A549 (cell line): ENCODE results near the gene FKBP6. TPM values are rescaled to one million over a fixed set of nuclear protein-coding genes. Genes with fewer than 3 reads are reported as not detected.

Experiments
- ATAC-seq, 2 experiments: fragments of 200-7000 bp in 1 of 2; fragments of >200 bp in 1 of 2; cut with Nextera tagmentation in 1 of 2; cut with Tn5 transposase in 1 of 2; 3 replicates each; pipeline versions ENCODE4 v1.8.0 to v1.9.1; 2018 to 2020; ENCODE audit warnings: mild to moderate bottlenecking in 1 of 2, moderate library complexity in 1 of 2
- CTCF ChIA-PET: fragments of 300-600 bp; sonication (Branson Sonifier 250); formaldehyde crosslinking; extraction: SDS; loops from one replicate; lab custom pipeline; 2021; ENCODE audit warnings: antibody characterized with exemption, inconsistent platforms; lab: Yijun Ruan, JAX
- POLR2A ChIA-PET: fragments of 350-600 bp; formaldehyde crosslinking; extraction: SDS; loops from one replicate; lab custom pipeline; 2021; ENCODE audit warnings: antibody characterized with exemption, inconsistent platforms; lab: Yijun Ruan, JAX
- DNase-seq, 2 experiments: peaks; one replicate each; pipeline versions ENCODE4 v3.0.0 to v3.0.0-alpha.2; 2011 to 2016; ENCODE audit warnings: low read depth in 1 of 2, low spot score in 1 of 2
- FAIRE-seq: peaks from 2 replicates; lab custom pipeline; 2011; peaks lifted over from hg19 to GRCh38; lab: Jason Lieb, UNC
- H3K27ac ChIP-seq, 2 experiments: fragments of >200 bp; sonication (Bioruptor Twin); formaldehyde crosslinking; 3 replicates each; pipeline ENCODE4 v1.5.1; 2016 to 2017
- H3K4me1 ChIP-seq: fragments of >200 bp; sonication (Bioruptor Twin); formaldehyde crosslinking; 3 replicates; pipeline ENCODE4 v1.6.1; 2016
- H3K4me2 ChIP-seq: fragments of >200 bp; sonication (Bioruptor Twin); formaldehyde crosslinking; 3 replicates; pipeline ENCODE4 v1.6.1; 2016
- H3K4me3 ChIP-seq: fragments of >200 bp; sonication (Bioruptor Twin); formaldehyde crosslinking; 3 replicates; pipeline ENCODE4 v1.5.1; 2016
- H3K9me3 ChIP-seq: fragments of >200 bp; sonication (Bioruptor Twin); formaldehyde crosslinking; 3 replicates; pipeline ENCODE4 v1.6.1; 2016
- BCL3 ChIP-seq: fragments of >200 bp; sonication (Bioruptor Twin); formaldehyde crosslinking; IDR thresholded peaks from 3 replicates; pipeline ENCODE4 v1.6.1; 2016
- CHD2 ChIP-seq: fragments of 150-350 bp; IDR thresholded peaks from 2 replicates; pipeline ENCODE4 v1.6.1; 2014; ENCODE audit warnings: low read length; ENCODE audit not compliant: partially characterized antibody
- CTCF ChIP-seq: fragments of >200 bp; sonication (Bioruptor Twin); formaldehyde crosslinking; IDR thresholded peaks from 3 replicates; pipeline ENCODE4 v1.5.1; 2016
- E2F6 ChIP-seq: IDR thresholded peaks from 2 replicates; pipeline ENCODE4 v1.6.1; 2012; ENCODE audit warnings: low read depth, borderline replicate concordance
- EHF ChIP-seq: fragments of 250-450 bp; sonication (Bioruptor Pico); IDR thresholded peaks from 2 replicates; pipeline ENCODE4 v1.5.0; 2020; ENCODE audit warnings: mild to moderate bottlenecking
- HES2 ChIP-seq: fragments of >200 bp; sonication (Bioruptor Twin); formaldehyde crosslinking; IDR thresholded peaks from 2 replicates; pipeline ENCODE4 v1.6.1; 2016
- MAZ ChIP-seq: fragments of 150-350 bp; IDR thresholded peaks from 2 replicates; pipeline ENCODE4 v1.6.1; 2014; ENCODE audit warnings: antibody characterized with exemption, low read depth, low read length, borderline replicate concordance
- MYC ChIP-seq: IDR thresholded peaks from 2 replicates; pipeline ENCODE4 v1.6.1; 2012; ENCODE audit warnings: mild to moderate bottlenecking, inconsistent platforms, low read length, improper control_type of control experiment, borderline replicate concordance
- PHF8 ChIP-seq: fragments of 200-600 bp; sonication (generic); IDR thresholded peaks from 2 replicates; pipeline ENCODE4 v1.6.1; 2016; ENCODE audit warnings: low read depth, mild to moderate bottlenecking, antibody characterized with exemption, moderate library complexity, borderline replicate concordance
- RAD21 ChIP-seq, 2 experiments: fragments of >200 bp in 1 of 2; sonication (Bioruptor Twin) in 1 of 2; formaldehyde crosslinking in 1 of 2; IDR thresholded peaks in 1 of 2; conservative IDR thresholded peaks in 1 of 2; 2 replicates in 1 of 2; 3 replicates in 1 of 2; pipeline ENCODE4 v1.6.1; 2012 to 2018; ENCODE audit warnings: inconsistent platforms in 1 of 2
- RCOR1 ChIP-seq: fragments of 150-350 bp; IDR thresholded peaks from 2 replicates; pipeline ENCODE4 v1.6.1; 2014; ENCODE audit warnings: antibody characterized with exemption, low read length, low read depth
- RFX5 ChIP-seq: fragments of 450-650 bp; IDR thresholded peaks from 2 replicates; pipeline ENCODE4 v1.7.1; 2014; ENCODE audit warnings: antibody characterized with exemption, mild to moderate bottlenecking, moderate library complexity
- TP53 ChIP-seq: fragments of 250-450 bp; sonication (Bioruptor Pico); IDR thresholded peaks from 2 replicates; pipeline ENCODE4 v1.5.0; 2021; ENCODE audit warnings: mild to moderate bottlenecking, moderate library complexity
- USF2 ChIP-seq: fragments of 450-650 bp; IDR thresholded peaks from 2 replicates; pipeline ENCODE4 v1.6.1; 2014; ENCODE audit warnings: antibody characterized with exemption
- ZFP36 ChIP-seq: fragments of 450-650 bp; IDR thresholded peaks from 2 replicates; pipeline ENCODE4 v1.6.1; 2014; ENCODE audit warnings: borderline replicate concordance; ENCODE audit not compliant: partially characterized antibody
- ZSCAN20 ChIP-seq: fragments of 250-450 bp; sonication (Bioruptor Pico); IDR thresholded peaks from 2 replicates; pipeline ENCODE4 v1.8.0; 2022; ENCODE audit warnings: mild to moderate bottlenecking, moderate library complexity
- WGBS: methylation state at CpG from one replicate; pipeline ENCODE4 v1.1.6; 2017; ENCODE audit errors: missing lambda C conversion rate; 5-methylcytosine and 5-hydroxymethylcytosine counted together
- polyA plus RNA-seq, 4 experiments: library from polyadenylated mRNA; depleted of rRNA in 3 of 4; stranded (reverse); fragments of >200 nt; fragmentation: RNase III in 1 of 4; extraction: RNeasy Plus Mini Kit Qiagen cat#74134 plus additional on column Dnase treatment in 1 of 4; gene quantifications; 2 replicates in 3 of 4; 3 replicates in 1 of 4; pipeline ENCODE4 v1.2.3, GENCODE V29; 2011 to 2017

FKBP6 gene
- polyA plus RNA-seq, 2 of the 4 experiments (the other 2 are of a cell fraction), result 0.04 TPM; not detected in 1

GRCh38 chr7:73338321-73338720, 10.4 kb downstream of the FKBP6 start:
- no peak for DNase-seq
- no peak overlapping the region for H3K4me3 ChIP-seq
- TF ChIP-seq TP53 (CRISPR knock-in tag) (no peak), RAD21 (conservative IDR thresholded peaks at IDR 0.05 in 1 of 2, IDR thresholded peaks at IDR 0.05 in 1 of 2) (no peak), HES2 (no peak), RCOR1 (no peak), CHD2 (no peak), RFX5 (no peak), EHF (CRISPR knock-in tag) (no peak), MYC (no peak)
- no peak overlapping the region for H3K27ac ChIP-seq
- POLR2A ChIA-PET, result no interaction called here
- H3K4me1 ChIP-seq, result peaks cover 8% of the 10 kb centered on the region; the same call in 2 of the 3 replicates
- FAIRE-seq, result no peak
- ATAC-seq, result no peak
- H3K4me2 ChIP-seq, result no peak overlapping the region
- WGBS, result 67% methylated on average over 10 of the region's 10 CpGs
- CTCF ChIA-PET, result interaction anchor here (1.4 kb wide), 1 partner anchor 114 kb away, joined by 5 read pairs; no protein-coding TSS in a partner anchor
- H3K9me3 ChIP-seq, result no peaks in the 10 kb centered on the region

GRCh38 chr7:73340514-73340913, 12.6 kb downstream of the FKBP6 start:
- Histone ChIP-seq H3K27ac (no peak overlapping the region), H3K4me2 (no peak overlapping the region), H3K9me3 (no peaks in the 10 kb centered on the region), H3K4me1 (peaks cover 8% of the 10 kb centered on the region; the same call in 2 of the 3 replicates), H3K4me3 (no peak overlapping the region)
- no peak for FAIRE-seq
- ChIA-PET POLR2A (no interaction called here), CTCF (interaction anchor here (1.2 to 7.2 kb wide), 3 partner anchors 11 to 112 kb away, joined by 3 to 57 read pairs (median 6); no protein-coding TSS in a partner anchor)
- no peak for DNase-seq
- ATAC-seq, result no peak
- no peak for TF ChIP-seq RCOR1
- TF ChIP-seq BCL3, result no peak
- TF ChIP-seq PHF8, result no peak
- no peak for TF ChIP-seq RAD21 (conservative IDR thresholded peaks at IDR 0.05 in 1 of 2, IDR thresholded peaks at IDR 0.05 in 1 of 2)
- no peak for TF ChIP-seq ZSCAN20 (CRISPR knock-in tag)
- TF ChIP-seq TP53 (CRISPR knock-in tag), result no peak
- no peak for TF ChIP-seq MYC
- TF ChIP-seq ZFP36, result no peak
- TF ChIP-seq EHF (CRISPR knock-in tag), result no peak
- TF ChIP-seq MAZ, result no peak
- no peak for TF ChIP-seq CTCF
- TF ChIP-seq E2F6, result no peak
- no peak for TF ChIP-seq HES2
- 78% methylated on average over 7 of the region's 7 CpGs for WGBS

GRCh38 chr7:73341877-73342276, 13.9 kb downstream of the FKBP6 start:
- POLR2A ChIA-PET, result no interaction called here
- TF ChIP-seq ZSCAN20 (CRISPR knock-in tag), result no peak
- peak; percentile 88 for TF ChIP-seq USF2
- Histone ChIP-seq H3K4me1 (peaks cover 8% of the 10 kb centered on the region; the same call in 2 of the 3 replicates), H3K9me3 (no peaks in the 10 kb centered on the region), H3K27ac (no peak overlapping the region), H3K4me2 (peak overlapping the region; percentile 38; the same call in 2 of the 3 replicates), H3K4me3 (no peak overlapping the region)
- CTCF ChIA-PET, result interaction anchor here (0.6 to 7.2 kb wide), 17 partner anchors 8 to 962 kb away, joined by 3 to 57 read pairs (median 7); partner anchors contain the start of gene FZD9
- 49% methylated on average over 8 of the region's 8 CpGs for WGBS
- FAIRE-seq, result no peak
- peak in 1 of 2 experiments; percentile 55; a peak in 3 of 6 replicates for ATAC-seq
- peak; percentile 38 to 63 for DNase-seq
